Panc1 (cell line): Measurements from ENCODE around the gene PEPD. TPM values are rescaled to one million over a fixed set of nuclear protein-coding genes. Genes with fewer than 3 reads are reported as not detected.

ENCODE experiments used
- ATAC-seq: fragments of 200-7000 bp; cut with Tn5 transposase; 2 replicates; pipeline ENCODE4 v1.9.1; 2020; ENCODE audit warnings: mild to moderate bottlenecking, moderate library complexity
- BruUV-seq: library from RNA; stranded (reverse); fragments of 400-500 nt; replicated peaks from 2 replicates; lab custom pipeline; 2021; lab: Mats Ljungman, UMichigan
- CTCF ChIA-PET: fragments of 300-600 bp; sonication (Branson Sonifier 250); formaldehyde crosslinking; loops from one replicate; lab custom pipeline; 2022; ENCODE audit warnings: antibody characterized with exemption; lab: Charles Lee
- POLR2A ChIA-PET: fragments of 300-600 bp; sonication (Branson Sonifier 250); formaldehyde crosslinking; loops from one replicate; lab custom pipeline; 2022; ENCODE audit warnings: antibody characterized with exemption; lab: Charles Lee
- DNase-seq: peaks from one replicate; pipeline ENCODE4 v3.0.0-alpha.2; 2010; ENCODE audit warnings: low read depth, low spot score
- H3K27ac ChIP-seq: 2 replicates; pipeline ENCODE4 v1.5.1; 2011; ENCODE audit warnings: mild to moderate bottlenecking, low read length, inconsistent platforms
- H3K27me3 ChIP-seq: fragments of 200-500 bp; sonication (Bioruptor generic); 2 replicates; pipeline ENCODE4 v1.6.0; 2014; ENCODE audit warnings: low read length, inconsistent platforms; ENCODE audit not compliant: control insufficient read depth, insufficient read depth
- H3K36me3 ChIP-seq: fragments of 200-500 bp; sonication (Bioruptor generic); 2 replicates; pipeline ENCODE4 v1.5.1; 2014; ENCODE audit warnings: inconsistent platforms, mild to moderate bottlenecking, low read length, moderate library complexity; ENCODE audit not compliant: control insufficient read depth, insufficient read depth
- H3K4me1 ChIP-seq: 2 replicates; pipeline ENCODE4 v1.5.1; 2011; ENCODE audit warnings: inconsistent platforms, mild to moderate bottlenecking, low read length, moderate library complexity; ENCODE audit not compliant: control insufficient read depth, insufficient read depth
- H3K4me3 ChIP-seq, 2 experiments: 2 replicates each; pipeline ENCODE4 v1.5.1; 2011 to 2012; ENCODE audit warnings: low read depth in 2 of 2, low read length in 2 of 2, mild to moderate bottlenecking in 2 of 2, inconsistent platforms in 1 of 2, moderate library complexity in 1 of 2
- H3K9me3 ChIP-seq: fragments of 200-500 bp; sonication (Bioruptor generic); 2 replicates; pipeline ENCODE4 v1.5.1; 2014; ENCODE audit warnings: low read depth, mild to moderate bottlenecking, inconsistent platforms, low read length, moderate library complexity; ENCODE audit not compliant: control insufficient read depth, insufficient read depth
- POLR2AphosphoS5 ChIP-seq: IDR thresholded peaks from 2 replicates; pipeline ENCODE4 v1.6.1; 2012; ENCODE audit warnings: mild to moderate bottlenecking, low read depth, low read length, moderate library complexity
- SIN3A ChIP-seq: IDR thresholded peaks from 2 replicates; pipeline ENCODE4 v1.6.1; 2012; ENCODE audit warnings: low read depth, mild to moderate bottlenecking, low read length, moderate library complexity, borderline replicate concordance; ENCODE audit not compliant: insufficient read depth
- TCF7L2 ChIP-seq: IDR thresholded peaks from 2 replicates; pipeline ENCODE4 v1.6.1; 2011; ENCODE audit warnings: mild to moderate bottlenecking, low read depth, low read length, inconsistent platforms
- in situ Hi-C: cut with HindIII; loops from 2 replicates; pipeline ENCODE4 v1.10.0; 2016; ENCODE audit warnings: low sequenced_read_pairs, low pct_unique_long_range_greater_than_20kb
- intact Hi-C: fragments of 100-400 bp; cut with micrococcal nuclease; formaldehyde crosslinking; loops from one replicate; pipeline ENCODE4 v1.10.0; 2022; ENCODE audit not compliant: unreplicated experiment
- total RNA-seq: library from RNA; stranded (reverse); gene quantifications from one replicate; pipeline ENCODE4 v1.2.1, GENCODE V29; 2021; ENCODE audit not compliant: unreplicated experiment
- TF ChIP-seq, protein P1 (sequence below): fragments of 450-650 bp; IDR thresholded peaks from 2 replicates; pipeline ENCODE4 v1.5.1; 2017; ENCODE audit warnings: mild to moderate bottlenecking
- TF ChIP-seq, protein P2 (sequence below), 2 experiments: IDR thresholded peaks; 2 replicates each; pipeline ENCODE4 v1.6.1; 2011 to 2012; ENCODE audit warnings: low read depth in 2 of 2, control low read depth in 1 of 2, low read length in 1 of 2, mild to moderate bottlenecking in 1 of 2, moderate library complexity in 1 of 2; ENCODE audit not compliant: insufficient read depth in 1 of 2

PEPD gene
- total RNA-seq, 1 experiment from 2014 or later, result 102 TPM

DNA sequence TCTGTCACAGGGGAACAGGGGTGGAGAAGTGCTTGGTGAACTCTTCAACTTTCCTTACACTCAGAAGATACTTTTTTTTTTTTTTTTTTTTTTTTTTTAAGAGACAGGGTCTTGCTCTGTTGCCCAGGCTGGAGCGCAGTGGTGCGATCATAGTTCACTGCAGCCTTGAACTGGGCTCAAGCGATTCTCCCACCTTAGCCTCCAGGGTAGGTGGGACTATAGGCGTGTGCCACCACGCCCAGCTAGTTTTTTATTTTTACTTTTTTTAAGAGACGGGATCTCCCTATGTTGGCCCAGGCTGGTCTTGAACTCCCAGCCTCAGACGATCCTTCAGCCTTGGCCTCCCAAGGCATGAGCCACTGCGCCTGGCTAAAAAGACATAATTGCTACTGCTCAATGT, 136.6 kb downstream of the PEPD start:
- Histone ChIP-seq H3K9me3 (no peaks in the 10 kb centered on the region), H3K4me1 (peaks cover 3% of the 10 kb centered on the region), H3K27ac (no peak overlapping the region), H3K4me3 (no peak overlapping the region), H3K27me3 (no peaks in the 10 kb centered on the region), H3K36me3 (0 out of 2 replicates have a peak, but pooled peaks cover under 1% of the 10 kb centered on the region)
- ATAC-seq, result no peak
- no peak for DNase-seq
- intact Hi-C loops, result no loop called here
- no TSS peak for BruUV-seq
- in situ Hi-C loops, result no loop called here
- POLR2A ChIA-PET, result no interaction called here
- TF ChIP-seq POLR2AphosphoS5, result no peak
- TF ChIP-seq, protein P1, sequence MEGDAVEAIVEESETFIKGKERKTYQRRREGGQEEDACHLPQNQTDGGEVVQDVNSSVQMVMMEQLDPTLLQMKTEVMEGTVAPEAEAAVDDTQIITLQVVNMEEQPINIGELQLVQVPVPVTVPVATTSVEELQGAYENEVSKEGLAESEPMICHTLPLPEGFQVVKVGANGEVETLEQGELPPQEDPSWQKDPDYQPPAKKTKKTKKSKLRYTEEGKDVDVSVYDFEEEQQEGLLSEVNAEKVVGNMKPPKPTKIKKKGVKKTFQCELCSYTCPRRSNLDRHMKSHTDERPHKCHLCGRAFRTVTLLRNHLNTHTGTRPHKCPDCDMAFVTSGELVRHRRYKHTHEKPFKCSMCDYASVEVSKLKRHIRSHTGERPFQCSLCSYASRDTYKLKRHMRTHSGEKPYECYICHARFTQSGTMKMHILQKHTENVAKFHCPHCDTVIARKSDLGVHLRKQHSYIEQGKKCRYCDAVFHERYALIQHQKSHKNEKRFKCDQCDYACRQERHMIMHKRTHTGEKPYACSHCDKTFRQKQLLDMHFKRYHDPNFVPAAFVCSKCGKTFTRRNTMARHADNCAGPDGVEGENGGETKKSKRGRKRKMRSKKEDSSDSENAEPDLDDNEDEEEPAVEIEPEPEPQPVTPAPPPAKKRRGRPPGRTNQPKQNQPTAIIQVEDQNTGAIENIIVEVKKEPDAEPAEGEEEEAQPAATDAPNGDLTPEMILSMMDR, result no peak
- TF ChIP-seq, protein P2, sequence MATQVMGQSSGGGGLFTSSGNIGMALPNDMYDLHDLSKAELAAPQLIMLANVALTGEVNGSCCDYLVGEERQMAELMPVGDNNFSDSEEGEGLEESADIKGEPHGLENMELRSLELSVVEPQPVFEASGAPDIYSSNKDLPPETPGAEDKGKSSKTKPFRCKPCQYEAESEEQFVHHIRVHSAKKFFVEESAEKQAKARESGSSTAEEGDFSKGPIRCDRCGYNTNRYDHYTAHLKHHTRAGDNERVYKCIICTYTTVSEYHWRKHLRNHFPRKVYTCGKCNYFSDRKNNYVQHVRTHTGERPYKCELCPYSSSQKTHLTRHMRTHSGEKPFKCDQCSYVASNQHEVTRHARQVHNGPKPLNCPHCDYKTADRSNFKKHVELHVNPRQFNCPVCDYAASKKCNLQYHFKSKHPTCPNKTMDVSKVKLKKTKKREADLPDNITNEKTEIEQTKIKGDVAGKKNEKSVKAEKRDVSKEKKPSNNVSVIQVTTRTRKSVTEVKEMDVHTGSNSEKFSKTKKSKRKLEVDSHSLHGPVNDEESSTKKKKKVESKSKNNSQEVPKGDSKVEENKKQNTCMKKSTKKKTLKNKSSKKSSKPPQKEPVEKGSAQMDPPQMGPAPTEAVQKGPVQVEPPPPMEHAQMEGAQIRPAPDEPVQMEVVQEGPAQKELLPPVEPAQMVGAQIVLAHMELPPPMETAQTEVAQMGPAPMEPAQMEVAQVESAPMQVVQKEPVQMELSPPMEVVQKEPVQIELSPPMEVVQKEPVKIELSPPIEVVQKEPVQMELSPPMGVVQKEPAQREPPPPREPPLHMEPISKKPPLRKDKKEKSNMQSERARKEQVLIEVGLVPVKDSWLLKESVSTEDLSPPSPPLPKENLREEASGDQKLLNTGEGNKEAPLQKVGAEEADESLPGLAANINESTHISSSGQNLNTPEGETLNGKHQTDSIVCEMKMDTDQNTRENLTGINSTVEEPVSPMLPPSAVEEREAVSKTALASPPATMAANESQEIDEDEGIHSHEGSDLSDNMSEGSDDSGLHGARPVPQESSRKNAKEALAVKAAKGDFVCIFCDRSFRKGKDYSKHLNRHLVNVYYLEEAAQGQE (IDR thresholded peaks at IDR 0.05; ENCODE audit: insufficient read depth in 1 of 2, low read depth in 2 of 2, low read length in 1 of 2), result no peak
- no peak for TF ChIP-seq TCF7L2
- TF ChIP-seq SIN3A, result no peak
- CTCF ChIA-PET, result no interaction called here

DNA sequence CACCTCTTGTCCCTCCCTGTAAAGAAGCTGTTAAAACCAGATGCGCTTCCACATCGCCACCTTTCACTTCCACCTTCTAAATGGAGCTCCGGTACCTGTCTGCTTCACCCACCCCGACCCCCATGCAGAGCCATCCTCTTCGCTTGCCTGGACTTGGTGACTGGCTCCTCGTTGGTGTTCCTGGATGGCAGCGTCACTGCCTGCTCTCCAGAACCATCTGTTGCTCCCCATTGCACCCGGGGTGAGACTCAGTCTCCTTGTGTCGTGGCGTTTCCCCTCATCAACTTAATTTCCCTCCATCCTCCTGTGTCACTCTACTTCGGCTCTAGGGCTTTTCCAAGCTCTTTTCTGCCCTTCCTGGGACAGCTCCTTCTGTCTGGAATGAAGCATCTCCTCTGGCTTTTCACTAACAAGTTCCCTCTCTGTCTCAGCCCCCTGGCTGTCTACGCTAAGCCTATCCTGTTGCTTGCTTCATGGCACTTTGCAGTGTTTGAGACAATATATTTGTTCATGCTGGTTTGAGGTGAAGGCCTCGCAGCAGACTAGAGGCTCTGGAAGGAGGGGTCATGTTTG, 137.8 kb downstream of the PEPD start:
- TF ChIP-seq SIN3A (no peak), TCF7L2 (no peak), POLR2AphosphoS5 (no peak)
- TF ChIP-seq, protein P1, result no peak
- TF ChIP-seq, protein P2 (IDR thresholded peaks at IDR 0.05; ENCODE audit: insufficient read depth in 1 of 2, low read depth in 2 of 2, low read length in 1 of 2), result no peak
- no TSS peak for BruUV-seq
- in situ Hi-C loops, result no loop called here
- Histone ChIP-seq H3K36me3 (0 out of 2 replicates have a peak, but pooled peaks cover 5% of the 10 kb centered on the region), H3K27me3 (no peaks in the 10 kb centered on the region), H3K27ac (no peak overlapping the region), H3K4me3 (no peak overlapping the region), H3K4me1 (peaks cover 3% of the 10 kb centered on the region; the same call in 1 of the 2 replicates), H3K9me3 (no peaks in the 10 kb centered on the region)
- intact Hi-C loops, result no loop called here
- ATAC-seq (no peak), DNase-seq (no peak)
- CTCF ChIA-PET, result no interaction called here
- POLR2A ChIA-PET, result no interaction called here
